CD4-positive, alpha-beta T cell (primary cell): ENCODE results near the gene TBC1D14. TPM values are rescaled to one million over a fixed set of nuclear protein-coding genes. Genes with fewer than 3 reads are reported as not detected.

ENCODE experiments used
- ATAC-seq: fragments of 200-7000 bp; cut with Tn5 transposase; one replicate; pipeline ENCODE4 v1.10.0; 2022; ENCODE audit warnings: mild to moderate bottlenecking; ENCODE audit not compliant: poor library complexity
- CTCF ChIA-PET: fragments of 350-600 bp; sonication (Branson Sonifier 250); formaldehyde crosslinking; loops from one replicate; lab custom pipeline; 2021; ENCODE audit warnings: antibody characterized with exemption, inconsistent platforms; lab: Charles Lee
- POLR2A ChIA-PET: fragments of 350-600 bp; sonication (Branson Sonifier 250); formaldehyde crosslinking; loops from one replicate; lab custom pipeline; 2021; ENCODE audit warnings: antibody characterized with exemption, inconsistent platforms; lab: Charles Lee
- DNase-seq, 14 experiments: peaks; one replicate each; pipeline ENCODE4 v3.0.0-alpha.2; 2013 to 2020; ENCODE audit warnings: mixed read lengths in 2 of 14
- H3K27ac ChIP-seq, 2 donors: one replicate each; pipeline versions ENCODE4 v1.5.1 to v1.7.0; 2013; ENCODE audit warnings: low read length in 2 of 2, low read depth in 1 of 2, mild to moderate bottlenecking in 1 of 2
- H3K27me3 ChIP-seq, 2 experiments: 1 replicate in 1 of 2; 2 replicates in 1 of 2; pipeline versions ENCODE4 v1.6.1 to v1.7.0; 2013; ENCODE audit warnings: low read length in 2 of 2, control low read depth in 1 of 2, mild to moderate bottlenecking in 1 of 2, moderate library complexity in 1 of 2; ENCODE audit not compliant: insufficient read depth in 2 of 2, control insufficient read depth in 1 of 2
- H3K36me3 ChIP-seq: one replicate; pipeline ENCODE4 v1.6.1; 2013; ENCODE audit warnings: low read length, control low read depth; ENCODE audit not compliant: insufficient read depth
- H3K4me1 ChIP-seq: one replicate; pipeline ENCODE4 v1.6.1; 2013; ENCODE audit warnings: low read length, control low read depth; ENCODE audit not compliant: insufficient read depth
- H3K4me3 ChIP-seq: one replicate; pipeline ENCODE4 v1.5.1; 2013; ENCODE audit warnings: mild to moderate bottlenecking, low read length, moderate library complexity
- H3K9me3 ChIP-seq, 2 experiments: 1 replicate in 1 of 2; 2 replicates in 1 of 2; pipeline versions ENCODE4 v1.6.1 to v1.7.0; 2013; ENCODE audit warnings: low read length in 2 of 2, mild to moderate bottlenecking in 2 of 2, control low read depth in 1 of 2, moderate library complexity in 1 of 2; ENCODE audit not compliant: control insufficient read depth in 1 of 2, insufficient read depth in 1 of 2
- H3K27ac Mint-ChIP-seq: one replicate; pipeline ENCODE4 v1.8.0; 2020; ENCODE audit warnings: mixed read lengths
- H3K27me3 Mint-ChIP-seq: one replicate; pipeline ENCODE4 v1.8.0; 2021; ENCODE audit warnings: mixed read lengths
- H3K36me3 Mint-ChIP-seq: one replicate; pipeline ENCODE4 v1.8.0; 2021; ENCODE audit warnings: low read depth, mixed read lengths
- H3K4me1 Mint-ChIP-seq: one replicate; pipeline ENCODE4 v1.8.0; 2021; ENCODE audit warnings: low read depth, mixed read lengths
- H3K4me3 Mint-ChIP-seq: one replicate; pipeline ENCODE4 v1.8.0; 2020; ENCODE audit warnings: mild to moderate bottlenecking, mixed read lengths
- H3K9me3 Mint-ChIP-seq: one replicate; pipeline ENCODE4 v1.8.0; 2020; ENCODE audit warnings: mixed read lengths
- intact Hi-C, 2 experiments: fragments of 100-400 bp; cut with DNase I in 1 of 2; cut with micrococcal nuclease in 1 of 2; formaldehyde crosslinking; loops; one replicate each; pipeline versions ENCODE4 v1.15.1 to v1.9.0; 2023 to 2025; cut with DNase I, micrococcal nuclease
- total RNA-seq, 174 experiments: library from RNA in 2 of 174; stranded (reverse) in 2 of 174; gene quantifications; one replicate each; pipeline ENCODE4 v1.2.3 and lab custom pipeline; 2021 to 2026
- TF ChIP-seq, protein P1 (sequence below): fragments of 200-600 bp; IDR thresholded peaks from one replicate; pipeline ENCODE4 v1.8.0; 2022; ENCODE audit warnings: antibody characterized with exemption, mild to moderate bottlenecking

TBC1D14 gene
- total RNA-seq, 2 experiments from 2014 or later = 31.2 to 34.1 TPM

DNA sequence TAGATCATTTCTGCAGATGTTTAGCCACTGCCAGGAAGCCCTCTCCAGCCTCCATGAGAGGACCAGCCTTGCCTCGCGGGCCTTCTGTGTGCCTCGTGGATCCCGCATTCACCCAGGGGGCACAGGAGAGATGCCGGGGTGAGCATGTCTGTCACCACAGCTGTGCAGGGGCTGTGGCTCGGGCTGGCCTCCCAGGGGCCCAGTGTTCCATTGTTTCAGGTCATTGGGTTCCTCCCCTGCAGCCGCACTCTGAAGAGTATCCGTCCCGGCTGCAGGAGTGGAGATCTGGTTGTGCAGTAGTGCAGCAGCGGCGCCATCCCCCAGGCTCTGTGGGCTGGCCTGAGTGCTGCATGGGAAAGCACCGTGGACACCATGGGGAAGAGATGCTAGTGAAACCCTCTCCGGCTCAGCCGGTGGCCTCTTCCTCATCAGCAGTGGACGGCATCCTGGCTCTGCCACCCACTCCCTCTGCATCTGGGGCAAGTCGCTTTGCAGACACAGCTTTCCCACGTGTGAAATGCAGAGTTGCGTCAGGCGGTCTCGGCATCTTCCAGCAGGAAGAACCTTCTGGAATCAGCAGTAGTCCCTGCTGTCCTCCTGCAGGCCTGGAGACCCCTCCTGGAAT lies 29.1 kb downstream of the TBC1D14 start:
- peaks cover 74% of the 10 kb centered on the region for H3K4me1 ChIP-seq
- Mint-ChIP-seq H3K27me3 (no peaks in the 10 kb centered on the region), H3K9me3 (no peaks in the 10 kb centered on the region), H3K36me3 (peaks cover 30% of the 10 kb centered on the region), H3K27ac (peak overlapping the region; percentile 95), H3K4me1 (peaks cover 77% of the 10 kb centered on the region), H3K4me3 (no peak overlapping the region)
- no peaks in the 10 kb centered on the region for H3K9me3 ChIP-seq
- TF ChIP-seq, protein P1, sequence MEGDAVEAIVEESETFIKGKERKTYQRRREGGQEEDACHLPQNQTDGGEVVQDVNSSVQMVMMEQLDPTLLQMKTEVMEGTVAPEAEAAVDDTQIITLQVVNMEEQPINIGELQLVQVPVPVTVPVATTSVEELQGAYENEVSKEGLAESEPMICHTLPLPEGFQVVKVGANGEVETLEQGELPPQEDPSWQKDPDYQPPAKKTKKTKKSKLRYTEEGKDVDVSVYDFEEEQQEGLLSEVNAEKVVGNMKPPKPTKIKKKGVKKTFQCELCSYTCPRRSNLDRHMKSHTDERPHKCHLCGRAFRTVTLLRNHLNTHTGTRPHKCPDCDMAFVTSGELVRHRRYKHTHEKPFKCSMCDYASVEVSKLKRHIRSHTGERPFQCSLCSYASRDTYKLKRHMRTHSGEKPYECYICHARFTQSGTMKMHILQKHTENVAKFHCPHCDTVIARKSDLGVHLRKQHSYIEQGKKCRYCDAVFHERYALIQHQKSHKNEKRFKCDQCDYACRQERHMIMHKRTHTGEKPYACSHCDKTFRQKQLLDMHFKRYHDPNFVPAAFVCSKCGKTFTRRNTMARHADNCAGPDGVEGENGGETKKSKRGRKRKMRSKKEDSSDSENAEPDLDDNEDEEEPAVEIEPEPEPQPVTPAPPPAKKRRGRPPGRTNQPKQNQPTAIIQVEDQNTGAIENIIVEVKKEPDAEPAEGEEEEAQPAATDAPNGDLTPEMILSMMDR = no peak
- ATAC-seq (no peak), DNase-seq (peak in 2 of 14 experiments; percentile 32 to 43)
- H3K36me3 ChIP-seq = peaks cover 6% of the 10 kb centered on the region
- no peak overlapping the region for H3K4me3 ChIP-seq
- peak overlapping the region; percentile 21 to 45 for H3K27ac ChIP-seq
- intact Hi-C loops = no loop called here
- H3K27me3 ChIP-seq = no peaks in the 10 kb centered on the region
- CTCF ChIA-PET = no interaction called here
- POLR2A ChIA-PET = no interaction called here

DNA sequence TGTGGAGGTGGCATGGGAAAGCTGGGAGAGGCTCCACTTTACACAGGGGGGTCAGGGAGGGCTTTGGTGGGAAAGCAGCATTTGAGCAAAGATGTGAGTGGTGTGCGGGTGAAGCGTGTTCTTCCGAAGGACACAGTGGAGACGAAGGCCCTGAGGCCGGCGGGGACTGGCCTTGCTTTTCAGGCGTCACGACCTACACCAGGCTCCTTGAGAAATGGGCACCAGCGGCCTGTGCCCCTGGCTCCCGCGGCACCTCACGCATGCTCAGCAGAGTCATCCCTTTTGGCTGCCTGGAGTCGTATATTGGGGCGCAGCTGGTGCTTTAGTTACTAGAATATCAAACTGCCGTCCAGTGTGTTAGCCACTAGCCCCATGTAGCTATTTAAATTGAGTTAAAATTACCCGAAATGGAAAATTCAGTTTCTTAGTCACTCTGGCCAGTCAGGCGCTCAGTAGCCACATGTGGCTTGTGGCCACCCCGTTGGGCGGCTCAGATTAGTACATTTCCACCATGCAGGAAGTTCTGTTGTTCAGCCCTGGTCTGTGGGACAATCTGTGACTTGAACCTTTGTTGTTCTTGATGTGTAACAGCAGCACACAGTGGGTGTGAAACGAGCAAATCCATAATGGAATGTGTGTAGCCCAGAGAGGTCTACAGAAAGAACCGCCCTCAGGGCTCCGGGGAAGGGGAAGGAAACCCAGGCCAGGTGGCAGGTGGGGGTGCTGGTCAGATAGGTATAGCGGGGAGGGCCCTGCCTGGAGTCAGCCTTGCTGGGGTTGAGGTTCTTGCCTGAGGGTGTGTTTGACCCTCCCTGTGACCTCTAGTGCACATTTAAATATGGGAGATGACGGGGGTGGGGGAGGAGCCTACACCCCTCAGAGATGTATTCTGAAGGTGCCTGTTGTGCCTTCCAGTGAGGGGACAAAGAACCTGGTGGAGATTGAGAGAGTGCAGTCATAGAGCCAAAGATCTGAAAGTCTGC lies 30.4 kb downstream of the TBC1D14 start:
- H3K9me3 Mint-ChIP-seq = no peaks in the 10 kb centered on the region
- TF ChIP-seq, protein P1 = no peak
- ChIA-PET CTCF (interaction anchor here (0.6 to 0.7 kb wide), 2 partner anchors 46 to 129 kb away, joined by 3 read pairs; no protein-coding TSS in a partner anchor), POLR2A (interaction anchor here (2.4 to 3.5 kb wide), 2 partner anchors 30 to 103 kb away, joined by 14 to 64 read pairs; partner anchors contain the start of genes TADA2B and TBC1D14)
- no peaks in the 10 kb centered on the region for H3K9me3 ChIP-seq
- H3K4me3 ChIP-seq = no peak overlapping the region
- no peaks in the 10 kb centered on the region for H3K27me3 Mint-ChIP-seq
- peak overlapping the region; percentile 95 for H3K27ac Mint-ChIP-seq
- H3K4me3 Mint-ChIP-seq = peak overlapping the region; percentile 60
- H3K36me3 ChIP-seq = peaks cover 9% of the 10 kb centered on the region
- no peaks in the 10 kb centered on the region for H3K27me3 ChIP-seq
- H3K4me1 ChIP-seq = peaks cover 82% of the 10 kb centered on the region
- H3K27ac ChIP-seq = peak overlapping the region; percentile 13 to 81
- intact Hi-C loops = no loop called here
- DNase-seq (peak in 1 of 14 experiments; percentile 18), ATAC-seq (no peak)
- peaks cover 21% of the 10 kb centered on the region for H3K36me3 Mint-ChIP-seq
- peaks cover 78% of the 10 kb centered on the region for H3K4me1 Mint-ChIP-seq

DNA sequence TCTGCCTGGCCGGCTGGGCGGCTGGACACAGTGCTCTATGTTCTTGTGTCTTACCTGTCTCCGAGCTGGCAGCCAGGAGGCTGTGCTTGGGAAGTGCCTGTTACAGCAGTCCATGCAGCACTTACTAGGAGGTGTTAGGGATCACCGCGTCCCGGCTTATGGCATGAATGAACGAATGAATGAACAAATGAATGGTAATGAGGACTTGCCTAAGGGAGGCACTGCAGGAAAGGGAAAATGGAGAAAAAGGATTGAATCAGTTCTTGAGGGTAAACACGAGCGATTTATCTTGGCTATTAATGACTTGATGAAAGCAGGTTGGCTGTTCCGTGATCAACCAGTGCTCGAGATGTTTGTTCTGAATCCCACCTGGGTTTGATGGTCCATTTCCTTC lies 31.1 kb downstream of the TBC1D14 start:
- H3K9me3 ChIP-seq = no peaks in the 10 kb centered on the region
- intact Hi-C loops = no loop called here
- peaks cover 89% of the 10 kb centered on the region for H3K4me1 ChIP-seq
- no peaks in the 10 kb centered on the region for H3K27me3 ChIP-seq
- no peaks in the 10 kb centered on the region for H3K27me3 Mint-ChIP-seq
- H3K27ac Mint-ChIP-seq = peak overlapping the region; percentile 95
- H3K9me3 Mint-ChIP-seq = no peaks in the 10 kb centered on the region
- ChIA-PET CTCF (interaction anchor here (0.6 to 0.7 kb wide), 2 partner anchors 46 to 128 kb away, joined by 3 read pairs; no protein-coding TSS in a partner anchor), POLR2A (interaction anchor here (1.0 to 3.5 kb wide), 7 partner anchors 13 to 300 kb away, joined by 4 to 64 read pairs (median 32); partner anchors contain the start of genes MRFAP1, TADA2B and TBC1D14)
- H3K36me3 Mint-ChIP-seq = peaks cover 17% of the 10 kb centered on the region
- TF ChIP-seq, protein P1 = no peak
- ATAC-seq = no peak
- H3K36me3 ChIP-seq = peaks cover 9% of the 10 kb centered on the region
- H3K27ac ChIP-seq = peak overlapping the region; percentile 13 to 81
- H3K4me3 ChIP-seq = no peak overlapping the region
- H3K4me1 Mint-ChIP-seq = peaks cover 77% of the 10 kb centered on the region
- DNase-seq = no peak
- peak overlapping the region; percentile 60 for H3K4me3 Mint-ChIP-seq
